Endothelial cell of umbilical vein (primary cell): ENCODE results near the gene EVC2.

Experiments
- EZH2 ChIP-seq: IDR thresholded peaks from 2 replicates; pipeline ENCODE4 v1.6.1; 2012; ENCODE audit warnings: borderline replicate concordance, low read depth, mild to moderate bottlenecking, moderate library complexity, low read length, inconsistent platforms; ENCODE audit not compliant: severe bottlenecking
- POLR2A ChIP-seq: IDR thresholded peaks from 2 replicates; pipeline ENCODE4 v1.6.1; 2012; ENCODE audit warnings: low read depth, mild to moderate bottlenecking, control low read depth, low read length
- TF ChIP-seq, protein P1 (sequence below), 2 donors: IDR thresholded peaks; 1 replicate in 1 of 2; 2 replicates in 1 of 2; pipeline ENCODE4 v1.5.1; 2011; ENCODE audit warnings: low read length in 2 of 2, mild to moderate bottlenecking in 2 of 2, moderate library complexity in 2 of 2, control low read depth in 1 of 2, inconsistent platforms in 1 of 2, low read depth in 1 of 2; ENCODE audit not compliant: insufficient read depth in 1 of 2; ENCODE audit errors: extremely low read depth in 1 of 2
- TF ChIP-seq, protein P2 (sequence below): IDR thresholded peaks from 2 replicates; pipeline ENCODE4 v1.6.1; 2011; ENCODE audit not compliant: insufficient read depth, insufficient read length

DNA sequence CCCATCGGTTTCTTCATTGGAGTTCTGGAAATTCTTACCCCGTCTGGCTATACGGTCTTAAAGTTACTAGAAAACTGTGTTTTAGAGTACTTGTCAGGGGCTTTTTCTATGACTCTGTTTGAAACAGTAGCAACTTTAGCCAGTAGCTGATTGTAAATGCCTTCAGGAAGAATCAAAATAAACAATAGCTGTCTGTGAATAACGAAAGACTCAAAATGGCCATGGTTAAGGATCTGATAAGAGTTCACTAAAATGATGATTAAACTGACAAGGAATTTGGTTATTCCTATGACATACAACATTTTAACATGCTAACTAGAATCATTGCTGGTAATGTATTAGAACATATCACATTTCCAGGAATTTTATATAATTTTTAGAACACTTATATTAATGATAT lies 191.0 kb downstream of the EVC2 start:
- TF ChIP-seq, protein P1, sequence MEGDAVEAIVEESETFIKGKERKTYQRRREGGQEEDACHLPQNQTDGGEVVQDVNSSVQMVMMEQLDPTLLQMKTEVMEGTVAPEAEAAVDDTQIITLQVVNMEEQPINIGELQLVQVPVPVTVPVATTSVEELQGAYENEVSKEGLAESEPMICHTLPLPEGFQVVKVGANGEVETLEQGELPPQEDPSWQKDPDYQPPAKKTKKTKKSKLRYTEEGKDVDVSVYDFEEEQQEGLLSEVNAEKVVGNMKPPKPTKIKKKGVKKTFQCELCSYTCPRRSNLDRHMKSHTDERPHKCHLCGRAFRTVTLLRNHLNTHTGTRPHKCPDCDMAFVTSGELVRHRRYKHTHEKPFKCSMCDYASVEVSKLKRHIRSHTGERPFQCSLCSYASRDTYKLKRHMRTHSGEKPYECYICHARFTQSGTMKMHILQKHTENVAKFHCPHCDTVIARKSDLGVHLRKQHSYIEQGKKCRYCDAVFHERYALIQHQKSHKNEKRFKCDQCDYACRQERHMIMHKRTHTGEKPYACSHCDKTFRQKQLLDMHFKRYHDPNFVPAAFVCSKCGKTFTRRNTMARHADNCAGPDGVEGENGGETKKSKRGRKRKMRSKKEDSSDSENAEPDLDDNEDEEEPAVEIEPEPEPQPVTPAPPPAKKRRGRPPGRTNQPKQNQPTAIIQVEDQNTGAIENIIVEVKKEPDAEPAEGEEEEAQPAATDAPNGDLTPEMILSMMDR (IDR thresholded peaks at IDR 0.05; ENCODE audit: extremely low read depth in 1 of 2, insufficient read depth in 1 of 2, low read depth in 1 of 2, low read length in 2 of 2) = no peak
- TF ChIP-seq POLR2A (no peak), EZH2 (no peak)
- TF ChIP-seq, protein P2, sequence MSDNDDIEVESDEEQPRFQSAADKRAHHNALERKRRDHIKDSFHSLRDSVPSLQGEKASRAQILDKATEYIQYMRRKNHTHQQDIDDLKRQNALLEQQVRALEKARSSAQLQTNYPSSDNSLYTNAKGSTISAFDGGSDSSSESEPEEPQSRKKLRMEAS = no peak
